ENCODE measurements around the gene TBC1D22A.

GRCh38 chr22:47177334-47177815, 414.9 kb downstream of the TBC1D22A start:
- TF ChIP-seq CTCF (IDR thresholded peaks at IDR 0.05) = no peak
- no peak for TF ChIP-seq POLR2A (IDR thresholded peaks at IDR 0.05)

Data from right lobe of liver (tissue), 4 donors.